ENCODE data around the gene TMEM223. TPM values are rescaled to one million over a fixed set of nuclear protein-coding genes. Genes with fewer than 3 reads are reported as not detected.

The TMEM223 gene
- total and polyA plus RNA-seq, 2 experiments from 2014 or later: 88.9 to 92.4 TPM

DNA sequence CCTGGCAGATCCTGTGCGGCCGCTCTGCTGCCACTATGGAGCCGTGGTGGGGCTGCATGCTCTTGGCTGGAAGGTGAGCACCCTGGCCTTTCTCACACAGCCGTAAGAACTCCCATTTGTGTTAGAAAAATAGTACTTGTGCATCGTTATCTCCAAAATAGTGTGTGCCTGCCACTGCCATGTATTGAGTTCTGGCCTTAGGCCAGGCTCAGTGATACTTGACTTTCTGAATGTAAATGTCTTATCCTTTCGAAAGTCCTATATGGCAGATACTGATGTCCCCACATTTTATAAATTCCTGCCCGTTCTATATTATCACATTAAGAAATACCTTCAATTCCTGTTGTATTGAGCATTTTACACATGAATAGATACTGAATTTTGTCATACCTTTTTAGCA, 9.1 kb downstream of the TMEM223 start:
- Histone ChIP-seq H3K4me3 (no peak overlapping the region), H3K27me3 (no peaks in the 10 kb centered on the region), H3K27ac (no peak overlapping the region), H3K4me1 (ENCODE audit: low read depth) (peaks cover 4% of the 10 kb centered on the region), H3K36me3 (peaks cover 15% of the 10 kb centered on the region), H3K9me3 (ENCODE audit: low read depth) (no peaks in the 10 kb centered on the region)
- DNase-seq (ENCODE audit: low read depth in 1 of 2, low spot score in 1 of 2): no peak
- TF ChIP-seq, protein P1, sequence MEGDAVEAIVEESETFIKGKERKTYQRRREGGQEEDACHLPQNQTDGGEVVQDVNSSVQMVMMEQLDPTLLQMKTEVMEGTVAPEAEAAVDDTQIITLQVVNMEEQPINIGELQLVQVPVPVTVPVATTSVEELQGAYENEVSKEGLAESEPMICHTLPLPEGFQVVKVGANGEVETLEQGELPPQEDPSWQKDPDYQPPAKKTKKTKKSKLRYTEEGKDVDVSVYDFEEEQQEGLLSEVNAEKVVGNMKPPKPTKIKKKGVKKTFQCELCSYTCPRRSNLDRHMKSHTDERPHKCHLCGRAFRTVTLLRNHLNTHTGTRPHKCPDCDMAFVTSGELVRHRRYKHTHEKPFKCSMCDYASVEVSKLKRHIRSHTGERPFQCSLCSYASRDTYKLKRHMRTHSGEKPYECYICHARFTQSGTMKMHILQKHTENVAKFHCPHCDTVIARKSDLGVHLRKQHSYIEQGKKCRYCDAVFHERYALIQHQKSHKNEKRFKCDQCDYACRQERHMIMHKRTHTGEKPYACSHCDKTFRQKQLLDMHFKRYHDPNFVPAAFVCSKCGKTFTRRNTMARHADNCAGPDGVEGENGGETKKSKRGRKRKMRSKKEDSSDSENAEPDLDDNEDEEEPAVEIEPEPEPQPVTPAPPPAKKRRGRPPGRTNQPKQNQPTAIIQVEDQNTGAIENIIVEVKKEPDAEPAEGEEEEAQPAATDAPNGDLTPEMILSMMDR (IDR thresholded peaks at IDR 0.05; ENCODE audit: low read depth, low read length): no peak

GRCh38 chr11:62778441-62778840, 13.4 kb downstream of the TMEM223 start:
- Histone ChIP-seq H3K27ac (no peak overlapping the region), H3K4me1 (ENCODE audit: low read depth) (no peaks in the 10 kb centered on the region), H3K4me3 (no peak overlapping the region), H3K27me3 (no peaks in the 10 kb centered on the region), H3K9me3 (ENCODE audit: low read depth) (no peaks in the 10 kb centered on the region), H3K36me3 (peaks cover 20% of the 10 kb centered on the region)
- TF ChIP-seq, protein P1 (IDR thresholded peaks at IDR 0.05; ENCODE audit: low read depth, low read length): no peak
- DNase-seq (ENCODE audit: low read depth in 1 of 2, low spot score in 1 of 2): no peak

- no peak for DNase-seq (ENCODE audit: low read depth in 1 of 2, low spot score in 1 of 2)
- TF ChIP-seq, protein P1 (IDR thresholded peaks at IDR 0.05; ENCODE audit: low read depth, low read length): no peak
- Histone ChIP-seq H3K4me3 (no peak overlapping the region), H3K27ac (no peak overlapping the region), H3K4me1 (ENCODE audit: low read depth) (no peaks in the 10 kb centered on the region), H3K36me3 (peaks cover 14% of the 10 kb centered on the region), H3K9me3 (ENCODE audit: low read depth) (no peaks in the 10 kb centered on the region), H3K27me3 (no peaks in the 10 kb centered on the region)
Measured at GRCh38 chr11:62777389-62777788, 14.4 kb downstream of the TMEM223 start.

GRCh38 chr11:62775646-62776045, 16.2 kb downstream of the TMEM223 start:
- Histone ChIP-seq H3K27me3 (no peaks in the 10 kb centered on the region), H3K27ac (no peak overlapping the region), H3K9me3 (ENCODE audit: low read depth) (no peaks in the 10 kb centered on the region), H3K4me1 (ENCODE audit: low read depth) (peaks cover under 1% of the 10 kb centered on the region), H3K4me3 (no peak overlapping the region), H3K36me3 (peaks cover 10% of the 10 kb centered on the region)
- DNase-seq (ENCODE audit: low read depth in 1 of 2, low spot score in 1 of 2): no peak
- TF ChIP-seq, protein P1 (IDR thresholded peaks at IDR 0.05; ENCODE audit: low read depth, low read length): no peak

- TF ChIP-seq, protein P1 (IDR thresholded peaks at IDR 0.05; ENCODE audit: low read depth, low read length): no peak
- Histone ChIP-seq H3K4me3 (no peak overlapping the region), H3K36me3 (peaks cover 10% of the 10 kb centered on the region), H3K9me3 (ENCODE audit: low read depth) (no peaks in the 10 kb centered on the region), H3K27ac (no peak overlapping the region), H3K4me1 (ENCODE audit: low read depth) (peaks cover 4% of the 10 kb centered on the region), H3K27me3 (no peaks in the 10 kb centered on the region)
- DNase-seq (ENCODE audit: low read depth in 1 of 2, low spot score in 1 of 2): no peak
Measured at GRCh38 chr11:62774407-62774806, 17.4 kb downstream of the TMEM223 start.
